Measurements from ENCODE around the gene TAF11L7. TPM values are rescaled to one million over a fixed set of nuclear protein-coding genes. Genes with fewer than 3 reads are reported as not detected.
"Not testable (repeated sequence)": the region's sequence is repeated elsewhere in the genome, so short reads cannot be mapped to it uniquely, and the experiment has no call there.

Gene TAF11L7
- total RNA-seq, 1 experiment from 2014 or later, result not detected

- TF ChIP-seq CTCF (IDR thresholded peaks at IDR 0.05; ENCODE audit: unreplicated experiment), result no peak
- Mint-ChIP-seq H3K27me3 (ENCODE audit: insufficient read depth, unreplicated experiment) (no peaks in the 10 kb centered on the region), H3K4me1 (ENCODE audit: insufficient read depth, unreplicated experiment) (peaks cover 9% of the 10 kb centered on the region), H3K9me3 (ENCODE audit: unreplicated experiment) (no peaks in the 10 kb centered on the region), H3K36me3 (ENCODE audit: insufficient read depth, unreplicated experiment) (no peaks in the 10 kb centered on the region), H3K27ac (ENCODE audit: low read depth, unreplicated experiment) (no peak overlapping the region), H3K4me3 (ENCODE audit: unreplicated experiment) (no peak overlapping the region)
- peak; percentile 65 for DNase-seq (ENCODE audit: unreplicated experiment)
- intact Hi-C loops (cut with micrococcal nuclease), result no loop called here
- CTCF ChIA-PET, result no interaction called here
- POLR2A ChIA-PET, result no interaction called here
- BruUV-seq (replicated peaks), result no TSS peak
These were observed 33.8 kb upstream of the TAF11L7 start for GRCh38 chr5:17619354-17619753.

GRCh38 chr5:17614872-17615605 is 29.5 kb upstream of the TAF11L7 start:
- CTCF ChIA-PET, result no interaction called here
- POLR2A ChIA-PET, result no interaction called here
- H3K4me3 Mint-ChIP-seq (ENCODE audit: unreplicated experiment), result no peak overlapping the region
- DNase-seq (ENCODE audit: unreplicated experiment), result no peak
- H3K9me3 Mint-ChIP-seq (ENCODE audit: unreplicated experiment), result no peaks in the 10 kb centered on the region
- peaks cover 9% of the 10 kb centered on the region for H3K4me1 Mint-ChIP-seq (ENCODE audit: insufficient read depth, unreplicated experiment)
- H3K27ac Mint-ChIP-seq (ENCODE audit: low read depth, unreplicated experiment), result no peak overlapping the region
- intact Hi-C loops (cut with micrococcal nuclease), result no loop called here
- H3K36me3 Mint-ChIP-seq (ENCODE audit: insufficient read depth, unreplicated experiment), result no peaks in the 10 kb centered on the region
- H3K27me3 Mint-ChIP-seq (ENCODE audit: insufficient read depth, unreplicated experiment), result no peaks in the 10 kb centered on the region
- BruUV-seq (replicated peaks), result no TSS peak
- TF ChIP-seq CTCF (IDR thresholded peaks at IDR 0.05; ENCODE audit: unreplicated experiment), result no peak

DNA sequence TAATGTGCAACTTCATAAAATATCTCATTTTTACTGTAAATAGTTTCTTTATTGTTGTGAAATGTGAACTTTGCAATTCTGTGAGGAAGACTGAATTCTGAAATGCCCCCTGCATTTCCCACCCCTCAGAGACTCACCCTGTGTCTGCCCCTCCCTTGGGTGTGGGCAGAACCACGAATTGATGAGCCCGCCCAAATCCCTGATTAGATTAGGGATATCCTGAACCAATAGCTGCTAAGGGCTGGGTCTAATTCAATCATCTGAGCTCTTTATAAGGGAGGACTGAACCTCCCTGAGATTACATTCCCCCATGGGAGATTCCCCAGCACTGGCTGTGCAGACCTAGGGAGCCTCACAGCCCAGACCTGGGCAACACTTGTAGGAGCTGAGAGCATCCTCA is 24.5 kb upstream of the TAF11L7 start, which contains the start of gene TAF11L12:
TAF11L12 (plus strand) TSS at position 301 of the 400 bp plus-strand sequence.
- H3K27me3 Mint-ChIP-seq (ENCODE audit: insufficient read depth, unreplicated experiment); H3K27ac Mint-ChIP-seq (ENCODE audit: low read depth, unreplicated experiment); H3K36me3 Mint-ChIP-seq (ENCODE audit: insufficient read depth, unreplicated experiment); BruUV-seq (replicated peaks); H3K9me3 Mint-ChIP-seq (ENCODE audit: unreplicated experiment); H3K4me3 Mint-ChIP-seq (ENCODE audit: unreplicated experiment); POLR2A ChIA-PET; DNase-seq (ENCODE audit: unreplicated experiment); intact Hi-C loops (cut with micrococcal nuclease); H3K4me1 Mint-ChIP-seq (ENCODE audit: insufficient read depth, unreplicated experiment): not testable (repeated sequence)
- CTCF ChIA-PET, result interaction anchor here (0.6 kb wide), 2 partner anchors 192 to 358 kb away, joined by 3 read pairs; no protein-coding TSS in a partner anchor

DNA sequence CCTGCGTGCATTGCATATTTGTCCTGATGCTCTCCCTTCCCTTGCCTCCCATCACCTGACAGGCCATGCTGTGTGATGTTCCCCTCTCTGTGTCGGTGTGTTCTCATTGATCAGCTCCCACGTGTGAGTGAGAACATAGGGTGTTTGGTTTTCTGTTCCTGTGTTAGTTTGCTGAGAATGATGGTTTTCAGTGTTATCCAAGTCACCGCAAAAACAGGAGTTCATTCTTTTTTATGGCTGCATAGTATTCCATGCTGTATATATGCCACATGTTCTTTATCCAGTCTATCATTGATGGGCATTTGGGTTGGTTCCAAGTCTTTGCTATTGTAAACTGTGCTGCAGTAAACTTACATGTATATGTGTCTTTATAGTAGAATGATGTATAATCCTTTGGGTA is 21.9 kb upstream of the TAF11L7 start:
- intact Hi-C loops (cut with micrococcal nuclease); H3K27me3 Mint-ChIP-seq (ENCODE audit: insufficient read depth, unreplicated experiment); H3K27ac Mint-ChIP-seq (ENCODE audit: low read depth, unreplicated experiment); BruUV-seq (replicated peaks); H3K4me3 Mint-ChIP-seq (ENCODE audit: unreplicated experiment); H3K4me1 Mint-ChIP-seq (ENCODE audit: insufficient read depth, unreplicated experiment); H3K9me3 Mint-ChIP-seq (ENCODE audit: unreplicated experiment); DNase-seq (ENCODE audit: unreplicated experiment); CTCF ChIA-PET; H3K36me3 Mint-ChIP-seq (ENCODE audit: insufficient read depth, unreplicated experiment): not testable (repeated sequence)
- POLR2A ChIA-PET, result interaction anchor here (1.1 kb wide), 1 partner anchor 391 kb away, joined by 3 read pairs; no protein-coding TSS in a partner anchor

GRCh38 chr5:17604951-17605350 is 19.4 kb upstream of the TAF11L7 start:
- H3K4me1 Mint-ChIP-seq (ENCODE audit: insufficient read depth, unreplicated experiment), result no peaks in the 10 kb centered on the region
- ChIA-PET CTCF (no interaction called here), POLR2A (no interaction called here)
- H3K27me3 Mint-ChIP-seq (ENCODE audit: insufficient read depth, unreplicated experiment), result no peaks in the 10 kb centered on the region
- intact Hi-C loops (cut with micrococcal nuclease), result no loop called here
- H3K9me3 Mint-ChIP-seq (ENCODE audit: unreplicated experiment), result no peaks in the 10 kb centered on the region
- H3K27ac Mint-ChIP-seq (ENCODE audit: low read depth, unreplicated experiment), result no peak overlapping the region
- H3K36me3 Mint-ChIP-seq (ENCODE audit: insufficient read depth, unreplicated experiment), result no peaks in the 10 kb centered on the region
- no peak for TF ChIP-seq CTCF (IDR thresholded peaks at IDR 0.05; ENCODE audit: unreplicated experiment)
- no peak overlapping the region for H3K4me3 Mint-ChIP-seq (ENCODE audit: unreplicated experiment)
- no TSS peak for BruUV-seq (replicated peaks)
- DNase-seq (ENCODE audit: unreplicated experiment), result no peak

DNA sequence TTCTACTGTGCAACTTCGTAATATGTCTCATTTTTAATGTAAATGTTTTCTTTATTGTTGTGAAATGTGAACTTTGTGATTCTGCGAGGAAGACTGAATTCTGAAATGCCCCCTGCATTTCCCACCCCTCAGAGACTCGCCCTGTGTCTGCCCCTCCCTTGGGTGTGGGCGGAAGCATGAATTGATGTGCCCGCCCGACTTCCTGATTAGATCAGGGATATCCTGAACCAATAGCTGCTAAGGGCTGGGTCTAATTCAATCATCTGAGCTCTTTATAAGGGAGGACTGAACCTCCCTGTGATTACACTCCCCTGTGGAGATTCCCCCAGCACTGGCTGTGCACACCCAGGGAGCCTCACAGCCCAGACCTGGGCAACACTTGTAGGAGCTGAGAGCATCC is 18.3 kb upstream of the TAF11L7 start, which contains the start of gene TAF11L11:
TAF11L11 (plus strand) TSS at position 304 of the 400 bp plus-strand sequence.
- H3K27me3 Mint-ChIP-seq (ENCODE audit: insufficient read depth, unreplicated experiment); H3K27ac Mint-ChIP-seq (ENCODE audit: low read depth, unreplicated experiment); POLR2A ChIA-PET; H3K4me3 Mint-ChIP-seq (ENCODE audit: unreplicated experiment); H3K36me3 Mint-ChIP-seq (ENCODE audit: insufficient read depth, unreplicated experiment); H3K4me1 Mint-ChIP-seq (ENCODE audit: insufficient read depth, unreplicated experiment); BruUV-seq (replicated peaks); H3K9me3 Mint-ChIP-seq (ENCODE audit: unreplicated experiment); CTCF ChIA-PET; intact Hi-C loops (cut with micrococcal nuclease): not testable (repeated sequence)
- DNase-seq (ENCODE audit: unreplicated experiment), result peak; percentile 2

DNA sequence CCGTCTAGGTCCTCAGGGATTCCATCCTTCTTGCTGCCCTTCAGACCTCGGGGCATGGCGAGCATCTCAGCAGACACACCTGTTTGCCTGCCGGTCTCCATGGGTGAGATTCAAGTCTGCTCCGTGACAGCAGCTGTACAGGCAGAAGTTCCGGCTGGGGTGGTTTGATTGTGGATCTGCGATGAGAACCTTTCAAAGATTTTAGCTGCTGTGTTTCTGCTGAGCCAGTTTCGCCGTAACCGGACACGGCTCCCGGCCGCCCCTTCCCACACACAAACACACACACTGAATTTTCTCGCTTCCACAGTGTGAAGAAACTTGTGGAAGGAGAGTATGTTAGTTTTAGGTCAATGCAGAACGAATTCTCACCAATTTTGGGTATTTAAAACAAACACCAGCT is 12.2 kb upstream of the TAF11L7 start, which contains the start of gene TAF11L10:
TAF11L10 (minus strand) TSS at position 101 of the 400 bp plus-strand sequence.
- CTCF ChIA-PET; POLR2A ChIA-PET; H3K4me1 Mint-ChIP-seq (ENCODE audit: insufficient read depth, unreplicated experiment); H3K36me3 Mint-ChIP-seq (ENCODE audit: insufficient read depth, unreplicated experiment); H3K27me3 Mint-ChIP-seq (ENCODE audit: insufficient read depth, unreplicated experiment); intact Hi-C loops (cut with micrococcal nuclease); H3K27ac Mint-ChIP-seq (ENCODE audit: low read depth, unreplicated experiment); H3K9me3 Mint-ChIP-seq (ENCODE audit: unreplicated experiment); BruUV-seq (replicated peaks); H3K4me3 Mint-ChIP-seq (ENCODE audit: unreplicated experiment); DNase-seq (ENCODE audit: unreplicated experiment): not testable (repeated sequence)
